ENCODE results near the gene EHD4.

Gene EHD4

GRCh38 chr15:41854443-41854842 is 117.9 kb downstream of the EHD4 start:
- no peak overlapping the region for H3K27ac Mint-ChIP-seq
- H3K9me3 Mint-ChIP-seq, result no peaks in the 10 kb centered on the region
- H3K36me3 Mint-ChIP-seq (ENCODE audit: low read depth), result no peaks in the 10 kb centered on the region
- H3K4me3 Mint-ChIP-seq, result no peak overlapping the region
- no peaks in the 10 kb centered on the region for H3K4me1 Mint-ChIP-seq (ENCODE audit: low read depth)
- H3K27me3 Mint-ChIP-seq (ENCODE audit: low read depth), result no peaks in the 10 kb centered on the region

GRCh38 chr15:41853831-41854230 is 118.5 kb downstream of the EHD4 start:
- no peak overlapping the region for H3K27ac Mint-ChIP-seq
- H3K27me3 Mint-ChIP-seq (ENCODE audit: low read depth), result no peaks in the 10 kb centered on the region
- no peak overlapping the region for H3K4me3 Mint-ChIP-seq
- no peaks in the 10 kb centered on the region for H3K4me1 Mint-ChIP-seq (ENCODE audit: low read depth)
- no peaks in the 10 kb centered on the region for H3K9me3 Mint-ChIP-seq
- no peaks in the 10 kb centered on the region for H3K36me3 Mint-ChIP-seq (ENCODE audit: low read depth)

GRCh38 chr15:41852736-41853590 is 119.4 kb downstream of the EHD4 start:
- no peaks in the 10 kb centered on the region for H3K4me1 Mint-ChIP-seq (ENCODE audit: low read depth)
- H3K9me3 Mint-ChIP-seq, result no peaks in the 10 kb centered on the region
- no peak overlapping the region for H3K4me3 Mint-ChIP-seq
- H3K36me3 Mint-ChIP-seq (ENCODE audit: low read depth), result peaks cover 4% of the 10 kb centered on the region
- no peaks in the 10 kb centered on the region for H3K27me3 Mint-ChIP-seq (ENCODE audit: low read depth)
- no peak overlapping the region for H3K27ac Mint-ChIP-seq

- Mint-ChIP-seq H3K4me1 (ENCODE audit: low read depth) (no peaks in the 10 kb centered on the region), H3K9me3 (no peaks in the 10 kb centered on the region), H3K4me3 (no peak overlapping the region), H3K27ac (no peak overlapping the region), H3K36me3 (ENCODE audit: low read depth) (peaks cover 6% of the 10 kb centered on the region), H3K27me3 (ENCODE audit: low read depth) (no peaks in the 10 kb centered on the region)
These were observed 120.5 kb downstream of the EHD4 start for GRCh38 chr15:41851755-41852370.

GRCh38 chr15:41851167-41851523 is 121.2 kb downstream of the EHD4 start:
- Mint-ChIP-seq H3K4me3 (no peak overlapping the region), H3K27me3 (ENCODE audit: low read depth) (no peaks in the 10 kb centered on the region), H3K9me3 (no peaks in the 10 kb centered on the region), H3K27ac (no peak overlapping the region), H3K4me1 (ENCODE audit: low read depth) (no peaks in the 10 kb centered on the region), H3K36me3 (ENCODE audit: low read depth) (peaks cover 6% of the 10 kb centered on the region)

GRCh38 chr15:41850482-41851166 is 121.7 kb downstream of the EHD4 start:
- H3K4me1 Mint-ChIP-seq (ENCODE audit: low read depth), result no peaks in the 10 kb centered on the region
- peaks cover 6% of the 10 kb centered on the region for H3K36me3 Mint-ChIP-seq (ENCODE audit: low read depth)
- no peak overlapping the region for H3K4me3 Mint-ChIP-seq
- no peaks in the 10 kb centered on the region for H3K9me3 Mint-ChIP-seq
- no peak overlapping the region for H3K27ac Mint-ChIP-seq
- H3K27me3 Mint-ChIP-seq (ENCODE audit: low read depth), result no peaks in the 10 kb centered on the region

- Mint-ChIP-seq H3K27ac (no peak overlapping the region), H3K4me1 (ENCODE audit: low read depth) (no peaks in the 10 kb centered on the region), H3K27me3 (ENCODE audit: low read depth) (no peaks in the 10 kb centered on the region), H3K9me3 (no peaks in the 10 kb centered on the region), H3K4me3 (no peak overlapping the region), H3K36me3 (ENCODE audit: low read depth) (peaks cover 6% of the 10 kb centered on the region)
These were observed 122.5 kb downstream of the EHD4 start for GRCh38 chr15:41849861-41850260.

GRCh38 chr15:41849204-41849603 is 123.2 kb downstream of the EHD4 start:
- no peaks in the 10 kb centered on the region for H3K9me3 Mint-ChIP-seq
- H3K27ac Mint-ChIP-seq, result no peak overlapping the region
- H3K4me3 Mint-ChIP-seq, result no peak overlapping the region
- no peaks in the 10 kb centered on the region for H3K27me3 Mint-ChIP-seq (ENCODE audit: low read depth)
- no peaks in the 10 kb centered on the region for H3K4me1 Mint-ChIP-seq (ENCODE audit: low read depth)
- peaks cover 6% of the 10 kb centered on the region for H3K36me3 Mint-ChIP-seq (ENCODE audit: low read depth)

GRCh38 chr15:41848631-41849030 is 123.7 kb downstream of the EHD4 start:
- Mint-ChIP-seq H3K36me3 (ENCODE audit: low read depth) (peaks cover 6% of the 10 kb centered on the region), H3K4me3 (no peak overlapping the region), H3K9me3 (no peaks in the 10 kb centered on the region), H3K27me3 (ENCODE audit: low read depth) (no peaks in the 10 kb centered on the region), H3K4me1 (ENCODE audit: low read depth) (no peaks in the 10 kb centered on the region), H3K27ac (no peak overlapping the region)

- no peak overlapping the region for H3K4me3 Mint-ChIP-seq
- H3K4me1 Mint-ChIP-seq (ENCODE audit: low read depth), result no peaks in the 10 kb centered on the region
- no peaks in the 10 kb centered on the region for H3K9me3 Mint-ChIP-seq
- H3K27ac Mint-ChIP-seq, result no peak overlapping the region
- no peaks in the 10 kb centered on the region for H3K27me3 Mint-ChIP-seq (ENCODE audit: low read depth)
- peaks cover 6% of the 10 kb centered on the region for H3K36me3 Mint-ChIP-seq (ENCODE audit: low read depth)
These were observed 124.4 kb downstream of the EHD4 start for GRCh38 chr15:41847981-41848380.

GRCh38 chr15:41847206-41847605 is 125.2 kb downstream of the EHD4 start:
- Mint-ChIP-seq H3K4me1 (ENCODE audit: low read depth) (no peaks in the 10 kb centered on the region), H3K27ac (no peak overlapping the region), H3K4me3 (no peak overlapping the region), H3K27me3 (ENCODE audit: low read depth) (no peaks in the 10 kb centered on the region), H3K9me3 (no peaks in the 10 kb centered on the region), H3K36me3 (ENCODE audit: low read depth) (peaks cover 9% of the 10 kb centered on the region)
